HG03025 (cell line): ENCODE results near the gene OTUD7B.
"Not testable (repeated sequence)": the region's sequence is repeated elsewhere in the genome, so short reads cannot be mapped to it uniquely, and the experiment has no call there.

ENCODE experiments used
- ATAC-seq: cut with Tn5 transposase; IDR thresholded peaks from one replicate; pipeline ENCODE4 v1.9.1; 2021; ENCODE audit warnings: mild to moderate bottlenecking, moderate library complexity; ENCODE audit not compliant: unreplicated experiment, low FRiP score

OTUD7B gene

DNA sequence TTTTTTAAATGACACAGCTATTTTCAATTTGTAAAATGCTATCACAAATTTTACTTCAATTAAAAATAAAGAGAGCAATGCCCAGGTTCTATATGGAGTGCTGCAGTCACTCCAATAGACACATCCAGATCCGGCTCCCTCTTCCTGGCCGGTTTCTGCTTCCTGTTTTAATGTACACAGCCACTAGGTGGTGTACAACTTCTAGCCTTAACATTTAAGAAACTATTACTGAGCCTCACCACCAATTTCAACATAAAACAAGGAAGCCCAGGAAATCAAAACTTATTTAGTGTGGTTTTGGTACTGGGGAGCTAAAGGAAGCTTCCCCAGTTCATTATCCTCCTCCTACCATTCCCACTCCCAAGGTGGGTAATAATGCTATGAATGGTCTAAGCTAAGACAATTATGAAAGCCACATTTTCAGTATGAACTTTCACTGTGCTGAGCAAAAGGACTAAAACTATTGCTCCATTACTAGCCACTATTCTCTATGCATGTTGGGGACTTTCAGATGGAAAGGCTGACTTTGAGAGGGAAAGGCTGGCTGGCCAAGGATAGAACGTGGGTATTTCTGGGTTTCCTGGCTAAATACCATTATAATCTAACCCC lies 48.4 kb downstream of the OTUD7B start:
- no peak for ATAC-seq

DNA sequence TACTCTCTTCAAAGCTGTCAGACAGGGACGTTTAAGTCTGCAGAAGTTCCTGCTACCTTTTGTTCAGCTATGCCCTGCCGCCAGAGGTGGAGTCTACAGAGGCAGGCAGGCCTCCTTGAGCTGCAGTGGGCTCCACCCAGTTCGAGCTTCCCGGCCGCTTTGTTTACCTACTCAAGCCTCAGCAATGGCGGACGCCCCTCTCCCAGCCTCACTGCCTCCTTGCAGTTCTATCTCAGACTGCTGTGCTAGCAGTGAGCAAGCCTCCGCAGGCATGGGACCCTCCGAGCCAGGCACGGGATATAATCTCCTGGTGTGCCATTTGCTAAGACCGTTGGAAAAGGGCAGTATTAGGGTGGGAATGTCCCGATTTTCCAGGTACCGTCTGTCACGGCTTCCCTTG lies 53.0 kb downstream of the OTUD7B start:
- not testable (repeated sequence) for ATAC-seq

DNA sequence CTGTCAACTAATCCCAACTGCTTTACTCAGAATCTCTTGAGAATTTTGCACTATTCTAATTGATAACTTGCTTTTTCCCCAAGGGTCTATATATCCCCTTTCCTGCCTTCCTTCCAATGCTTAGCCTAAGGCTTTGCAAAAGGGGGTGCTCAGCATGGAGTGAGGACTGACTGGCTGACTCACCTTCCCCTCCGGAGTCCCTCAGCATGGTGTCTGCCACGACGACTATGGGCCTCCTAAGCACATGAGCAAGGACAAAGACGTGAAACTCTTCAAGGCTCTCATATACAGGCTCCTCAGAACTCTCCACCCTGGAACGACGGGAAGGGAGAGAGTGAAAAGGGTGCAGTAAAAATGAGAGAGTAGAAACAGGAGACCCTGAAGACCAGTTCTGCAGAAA lies 60.6 kb downstream of the OTUD7B start:
- no peak for ATAC-seq

DNA sequence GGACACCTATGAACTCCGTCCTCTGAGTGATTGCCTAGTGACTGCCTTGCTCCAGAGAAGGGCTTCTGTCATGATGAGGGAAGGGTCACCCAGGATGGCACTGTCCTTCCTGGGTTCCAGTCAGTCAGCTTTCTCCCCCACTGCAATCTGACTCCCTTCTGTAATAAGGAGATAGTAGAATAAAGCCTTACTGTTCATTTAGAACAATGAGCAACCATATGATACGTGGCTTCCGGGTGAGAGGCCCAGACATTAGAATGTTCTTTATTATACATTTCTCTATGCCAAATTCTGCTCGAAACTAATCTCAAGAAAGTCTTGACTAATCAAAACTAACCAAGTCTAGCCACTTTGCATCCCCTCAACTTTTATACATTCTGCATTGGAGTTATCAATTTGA lies 65.3 kb downstream of the OTUD7B start:
- no peak for ATAC-seq

DNA sequence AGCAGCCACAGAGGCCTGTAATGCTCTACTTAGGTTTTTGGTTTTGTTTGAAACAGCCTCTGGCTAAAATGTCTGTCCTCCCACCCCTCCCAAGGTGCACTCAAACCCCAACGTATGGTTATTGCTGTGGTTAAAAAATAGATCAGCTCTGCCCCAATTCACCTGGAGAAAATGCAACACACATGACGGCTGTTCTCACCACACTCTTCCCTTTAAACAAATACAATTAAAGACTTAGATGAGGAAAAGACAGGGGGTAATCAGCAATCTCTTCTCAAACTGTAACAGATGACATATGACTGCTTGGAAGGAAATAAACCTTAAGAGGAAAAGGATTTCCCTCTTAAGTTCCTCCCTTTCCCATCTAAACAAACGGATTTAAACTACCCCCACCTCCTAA lies 67.6 kb downstream of the OTUD7B start:
- ATAC-seq: no peak

DNA sequence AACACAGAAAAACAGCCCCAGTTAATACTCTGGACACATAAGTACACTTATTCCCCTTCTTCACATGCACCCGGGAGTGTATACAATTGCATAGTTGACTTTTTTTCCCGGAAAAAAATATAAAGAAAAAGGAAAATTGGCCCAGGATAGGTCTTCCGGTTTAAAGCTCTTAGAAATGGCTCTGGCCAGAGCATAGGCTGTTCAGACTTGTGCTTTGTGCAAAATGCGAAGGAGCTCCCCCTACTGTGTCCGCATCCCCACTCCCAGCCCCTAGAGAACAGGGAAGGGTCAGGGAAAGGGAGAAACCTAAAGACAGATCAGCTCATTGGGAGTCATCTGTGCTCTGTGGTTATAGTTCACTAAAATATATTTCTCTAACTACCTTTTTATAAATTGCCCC lies 68.3 kb downstream of the OTUD7B start:
- no peak for ATAC-seq

DNA sequence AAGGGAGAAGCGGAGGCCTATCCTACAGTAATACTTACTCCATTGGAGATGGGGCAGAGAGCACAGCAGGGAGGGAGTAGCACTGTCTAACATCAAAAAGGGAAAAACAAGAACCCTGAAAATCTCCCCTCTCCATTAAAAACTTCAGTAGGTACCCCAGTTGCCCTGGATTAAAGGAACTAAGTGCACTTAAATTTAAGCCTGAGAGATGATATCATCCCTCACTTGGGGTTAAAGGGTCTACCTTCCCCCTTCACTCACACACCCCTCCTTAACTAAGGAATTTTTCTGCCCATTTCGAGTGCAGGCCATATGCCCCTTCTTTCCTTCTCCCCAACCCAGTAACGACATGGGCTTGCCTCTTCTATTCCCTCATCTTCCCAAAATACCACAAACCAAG lies 70.1 kb downstream of the OTUD7B start:
- no peak for ATAC-seq

DNA sequence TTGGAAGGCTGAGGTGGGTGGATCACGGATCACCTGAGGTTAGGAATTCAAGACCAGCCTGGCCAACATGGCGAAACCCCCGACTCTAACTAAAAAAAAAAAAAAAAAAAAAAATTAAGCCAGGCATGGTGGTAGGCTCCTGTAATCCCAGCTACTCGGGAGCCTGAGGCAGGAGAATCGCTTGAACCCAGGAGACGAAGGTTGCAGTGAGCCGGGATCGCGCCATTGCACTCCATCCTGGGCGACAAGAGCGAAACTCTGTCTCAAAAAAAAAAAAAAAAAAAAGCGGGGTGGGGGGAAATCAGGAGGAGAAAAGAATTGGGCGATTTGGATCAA lies 71.9 kb downstream of the OTUD7B start:
- not testable (repeated sequence) for ATAC-seq

DNA sequence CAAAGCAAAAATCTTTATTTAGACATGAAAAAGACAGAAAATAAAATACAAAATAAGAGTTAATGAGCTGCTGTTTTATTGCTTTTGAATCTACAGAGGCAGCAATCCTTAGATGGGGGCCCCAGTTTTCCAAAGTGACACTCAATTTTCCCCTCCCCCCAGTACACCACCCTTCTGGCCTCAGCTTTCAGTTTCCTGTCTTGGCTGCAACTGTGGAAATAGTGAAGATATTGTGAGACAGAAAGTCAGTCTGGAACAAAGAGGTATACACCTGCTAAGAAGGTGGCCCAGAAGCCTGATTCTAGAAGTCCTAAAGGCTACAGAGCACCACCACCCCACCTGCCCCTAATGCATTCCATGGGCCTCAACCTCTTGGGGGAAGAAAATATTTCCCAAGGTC lies 72.8 kb downstream of the OTUD7B start:
- no peak for ATAC-seq

DNA sequence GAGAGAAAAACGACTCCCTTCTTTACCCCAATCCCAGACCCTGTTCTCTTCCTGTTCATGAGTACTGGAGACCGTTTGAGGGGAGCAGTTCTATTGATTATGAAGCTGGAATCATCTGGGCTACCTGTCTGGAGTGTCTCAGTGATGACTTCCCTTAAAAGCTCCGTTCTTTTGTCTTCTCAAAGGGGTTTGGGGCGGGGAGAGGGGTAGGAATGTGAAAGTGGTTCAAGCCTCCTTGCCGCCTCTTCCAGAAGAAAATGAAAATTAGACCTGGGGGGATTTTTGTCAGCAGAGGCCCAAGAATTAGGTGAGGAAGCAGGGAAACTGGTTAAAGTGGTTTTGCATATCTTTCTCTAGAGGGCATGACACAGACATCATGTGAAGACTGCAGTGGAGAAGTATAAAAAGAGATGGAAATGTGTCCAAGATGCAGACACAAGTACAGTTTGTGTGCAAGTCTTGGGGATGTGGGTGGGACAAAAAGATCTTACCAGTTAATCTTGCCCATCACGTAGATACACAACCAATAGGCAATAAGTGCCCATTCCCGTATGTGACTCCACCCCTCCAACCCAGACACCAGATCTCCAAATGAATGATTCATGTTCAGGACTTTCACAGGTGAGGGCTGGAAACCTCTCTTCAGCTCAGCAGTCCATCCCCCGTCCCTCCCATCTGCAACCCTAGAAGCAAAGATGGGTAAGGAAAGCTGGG lies 73.4 kb downstream of the OTUD7B start:
- no peak for ATAC-seq

DNA sequence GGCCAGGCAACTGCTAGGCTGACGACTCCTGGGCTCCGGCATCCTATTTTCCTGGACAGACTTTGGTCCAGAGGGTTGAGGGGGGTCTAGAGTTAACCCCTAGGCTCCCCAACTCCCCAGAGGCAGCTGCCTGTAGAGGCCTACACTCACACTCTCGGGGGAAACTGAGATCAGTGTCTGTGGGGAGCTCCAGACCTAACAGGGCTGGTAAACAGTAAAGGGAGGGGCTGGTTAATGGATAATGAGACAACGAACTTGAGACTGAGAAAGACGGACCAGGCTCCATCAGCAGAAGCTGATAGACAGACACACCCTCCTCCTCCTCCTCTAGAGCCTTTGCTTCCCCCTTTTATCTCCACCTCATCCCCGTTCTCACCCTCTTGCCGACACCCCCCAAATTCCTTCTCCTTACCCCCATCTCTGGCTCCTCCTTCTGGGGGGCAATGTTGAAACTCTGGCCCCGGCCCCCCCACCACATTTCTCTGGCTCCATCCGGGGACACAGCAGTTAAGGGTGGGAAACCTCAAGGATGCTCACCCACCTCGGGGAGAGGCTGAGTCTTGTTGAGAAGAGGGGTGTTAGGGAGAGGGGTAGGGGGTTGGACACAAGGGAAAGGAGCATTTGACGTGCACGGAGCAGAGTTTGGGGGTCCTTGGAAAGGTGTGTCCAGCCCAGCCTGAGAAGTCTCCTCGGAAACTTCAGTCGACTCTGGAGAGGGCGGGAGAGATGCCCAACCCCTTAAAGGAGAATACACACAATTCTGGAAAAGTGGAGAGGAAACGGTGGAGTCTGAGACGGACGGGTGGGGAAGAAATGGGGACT lies 74.1 kb downstream of the OTUD7B start, which contains the start of gene MTMR11:
Gene MTMR11 (minus strand): TSS at position 710 of the 822 bp plus-strand sequence. CDS start 232 bp downstream, at position 478.
- ATAC-seq: no peak

DNA sequence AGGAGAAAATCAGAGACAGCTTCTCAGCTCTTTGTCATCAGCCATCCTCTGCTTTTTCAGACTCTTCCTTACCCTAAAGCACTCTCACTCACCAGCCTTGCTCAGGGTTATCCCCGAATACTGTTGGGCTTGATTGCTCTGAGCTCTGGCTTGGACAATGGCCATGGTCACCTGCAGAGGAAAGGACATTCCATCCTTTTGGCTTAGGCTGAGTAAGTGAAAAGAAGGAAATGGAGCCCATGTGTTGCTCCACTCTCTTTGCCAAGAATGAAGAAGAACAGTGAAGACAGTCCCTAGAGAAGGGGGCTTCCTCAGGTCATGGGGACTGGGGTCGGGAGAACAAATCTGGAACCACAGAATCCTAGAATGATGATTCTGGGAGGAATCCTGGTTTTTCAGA lies 76.2 kb downstream of the OTUD7B start:
- ATAC-seq: no peak

DNA sequence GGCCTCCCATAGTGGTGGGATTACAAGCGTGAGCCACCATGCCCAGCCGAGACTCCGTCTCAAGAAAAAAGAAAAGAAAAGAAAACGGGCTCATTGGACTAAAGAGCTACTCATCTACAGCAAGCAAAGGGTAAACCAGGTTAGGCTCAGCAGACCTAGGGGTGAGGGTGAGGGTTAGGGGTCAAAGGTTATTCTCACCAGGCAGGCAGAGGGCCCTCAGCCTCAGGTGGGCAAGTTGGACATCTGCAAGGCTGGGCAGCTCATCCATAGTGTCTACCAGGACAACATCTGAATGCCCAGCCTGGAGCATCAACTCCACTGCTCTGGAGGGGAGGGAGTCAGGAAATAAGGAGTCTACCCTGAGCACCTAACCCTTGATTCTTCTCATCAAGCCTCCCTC lies 77.3 kb downstream of the OTUD7B start:
- ATAC-seq: no peak

DNA sequence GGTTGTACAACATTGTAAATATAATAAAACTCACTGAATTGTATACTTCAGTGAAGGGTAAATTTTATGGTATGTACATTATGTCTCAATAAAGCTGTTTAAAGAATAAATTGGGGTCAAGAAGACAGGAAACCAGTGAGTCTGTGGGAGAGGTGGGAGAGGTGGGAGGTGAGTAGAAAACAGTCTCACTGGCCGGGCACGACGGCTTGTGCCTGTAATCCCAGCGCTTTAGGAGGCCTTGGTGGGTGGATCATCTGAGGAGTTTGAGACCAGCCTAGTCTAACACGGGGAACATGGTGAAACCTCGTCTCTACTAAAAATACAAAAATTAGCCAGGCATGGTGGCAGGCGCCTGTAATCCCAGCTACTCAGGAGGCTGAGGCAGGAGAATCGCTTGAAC lies 78.1 kb downstream of the OTUD7B start:
- ATAC-seq: no peak

DNA sequence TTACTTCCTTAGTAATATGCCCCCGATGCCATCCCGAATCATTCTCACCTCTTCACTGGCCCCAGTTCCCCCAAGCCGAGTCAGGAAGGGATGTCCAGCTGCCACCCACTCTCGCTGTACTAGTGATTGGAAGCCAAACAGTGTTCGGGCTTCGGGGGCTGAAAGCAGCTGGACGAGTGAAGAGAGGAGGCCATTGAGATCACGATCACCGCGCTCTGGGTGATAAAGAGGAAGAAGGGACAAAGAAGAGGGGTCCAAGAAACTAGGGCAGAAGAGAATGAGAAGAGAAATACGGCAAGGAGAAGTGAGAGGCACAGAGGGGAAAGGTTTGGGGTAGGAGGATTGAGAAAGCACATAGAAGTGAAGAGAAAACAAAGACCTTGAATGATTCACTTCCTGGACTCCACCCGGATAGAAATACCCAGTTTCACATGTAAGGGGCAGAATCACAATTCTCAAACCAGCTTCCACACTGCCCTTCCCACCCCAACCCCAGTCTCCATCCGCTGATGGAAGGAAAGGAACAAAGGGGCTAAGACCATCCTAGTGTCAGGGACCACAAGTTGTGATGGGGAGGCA lies 79.2 kb downstream of the OTUD7B start:
- ATAC-seq: no peak

DNA sequence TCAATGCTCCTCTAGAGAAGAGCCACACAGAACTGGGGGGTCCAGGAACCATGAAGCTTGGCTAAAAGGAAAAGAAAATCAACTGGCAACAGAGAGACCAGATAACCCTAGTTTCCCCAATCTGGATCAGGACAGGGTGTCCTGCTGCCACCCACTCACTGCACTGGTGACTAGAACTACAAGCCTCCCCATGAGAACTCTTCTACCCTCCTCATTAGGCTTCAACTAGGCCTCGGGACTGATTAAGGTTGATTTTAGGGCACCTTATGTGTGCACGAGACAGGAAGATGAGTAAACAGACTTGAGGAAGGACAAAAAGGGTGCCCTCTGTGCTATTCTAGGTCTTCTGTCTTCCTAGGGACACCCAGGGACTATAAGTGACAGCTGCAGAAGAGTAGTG lies 80.7 kb downstream of the OTUD7B start:
- no peak for ATAC-seq

DNA sequence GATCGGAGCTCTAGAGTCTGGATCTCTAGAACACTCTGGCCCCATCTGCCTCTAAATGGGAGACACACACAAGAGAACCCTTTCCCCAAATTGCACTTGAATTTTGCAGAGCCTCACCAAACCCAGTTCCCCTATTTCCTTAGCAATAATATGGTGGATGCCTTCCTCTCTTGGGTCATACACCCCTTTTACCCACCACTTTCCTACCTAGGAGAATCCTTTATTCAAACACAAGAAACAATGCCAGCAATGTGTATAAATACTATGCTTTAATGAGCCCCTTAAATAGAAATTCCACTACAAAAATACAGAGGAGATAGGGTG lies 82.2 kb downstream of the OTUD7B start:
- no peak for ATAC-seq

DNA sequence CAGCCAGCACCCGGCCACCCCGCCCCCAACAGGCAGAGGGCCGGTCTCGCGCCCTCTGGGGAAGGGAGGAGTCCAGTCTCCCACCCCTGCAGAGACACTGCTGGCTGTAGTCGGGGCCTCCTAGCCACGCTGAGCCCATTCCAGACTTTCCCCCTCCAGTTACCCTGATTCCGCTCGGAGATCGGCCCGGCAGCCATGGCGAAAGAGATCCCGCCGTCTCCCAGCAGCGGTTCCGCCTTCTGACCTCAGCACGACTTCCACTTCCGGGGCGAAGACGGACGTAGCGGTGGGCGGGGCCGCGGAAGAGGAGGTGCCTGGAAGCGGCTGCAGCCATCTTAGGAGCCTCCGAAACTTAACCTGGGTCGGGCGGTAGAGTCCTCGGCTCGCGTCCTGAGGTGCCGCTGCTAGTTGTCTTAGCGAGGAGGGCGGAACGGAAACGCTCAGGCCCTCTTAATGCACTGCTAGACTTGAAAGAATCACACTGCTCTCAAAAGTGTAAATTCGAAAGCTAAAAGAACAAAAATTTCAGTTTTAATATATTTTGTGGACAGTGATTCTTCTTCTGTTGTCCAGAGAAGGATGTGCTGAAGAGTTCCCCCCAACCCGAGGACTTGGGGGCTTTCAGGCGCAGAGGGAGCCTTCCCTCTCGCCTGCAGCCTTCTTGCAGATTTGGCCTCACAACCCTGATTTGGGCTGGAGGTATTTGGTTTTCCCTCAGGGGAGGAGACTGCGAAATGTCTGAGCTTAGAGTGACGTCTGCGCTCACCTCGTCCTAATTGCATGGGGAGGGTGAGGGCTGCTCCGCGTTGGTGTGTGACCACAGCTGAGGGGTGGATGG lies 82.7 kb downstream of the OTUD7B start, which contains the start of gene SF3B4:
Gene SF3B4 (minus strand): TSS at position 241 of the 838 bp plus-strand sequence. CDS start 44 bp downstream, at position 197.
- ATAC-seq: peak; percentile 91

DNA sequence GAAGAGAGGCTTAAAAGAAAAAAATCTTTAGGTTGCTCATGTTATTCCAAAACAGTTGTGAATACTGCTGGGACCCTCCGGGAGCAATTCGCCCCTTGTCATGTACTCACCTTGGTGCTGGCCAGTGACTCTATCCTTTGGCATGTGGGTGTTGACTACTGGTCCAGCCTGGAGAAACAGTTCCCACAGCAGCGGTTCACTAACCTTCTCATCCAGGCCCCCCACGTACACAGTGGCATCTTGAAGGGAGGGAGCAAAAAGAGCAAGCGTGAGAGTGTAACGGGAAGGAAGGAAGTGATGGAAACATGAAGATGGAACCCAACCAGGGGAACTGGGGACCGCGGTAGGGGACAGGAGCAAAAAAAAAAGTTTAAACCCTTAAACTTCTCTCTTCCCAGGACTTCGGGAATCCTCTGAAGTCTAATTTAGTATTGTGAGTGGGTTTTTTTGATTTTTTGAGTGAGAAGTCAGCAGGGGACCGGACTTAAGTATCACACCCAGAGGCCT lies 83.4 kb downstream of the OTUD7B start:
- ATAC-seq: peak; percentile 7

DNA sequence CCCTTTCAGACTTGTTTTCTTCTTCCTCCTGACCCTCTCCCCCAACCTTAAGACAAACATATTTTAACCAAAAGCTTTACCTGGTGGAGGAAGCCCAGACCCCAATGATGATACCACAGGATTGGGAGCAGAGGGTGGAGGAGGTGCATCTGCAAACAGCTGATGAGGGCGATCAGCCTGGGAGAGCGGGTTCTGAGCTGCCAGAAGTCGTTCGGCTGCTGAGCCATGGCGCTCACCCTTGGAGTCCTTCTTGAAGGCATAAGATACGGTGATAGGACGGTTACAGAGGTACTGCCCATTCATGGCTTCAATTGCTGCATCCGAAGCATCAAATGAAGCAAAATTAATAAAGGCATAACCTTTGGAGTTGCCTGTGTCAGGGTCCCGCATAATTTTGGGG lies 84.2 kb downstream of the OTUD7B start:
- no peak for ATAC-seq
